Measurements from ENCODE around the gene EEF1AKMT2. TPM values are rescaled to one million over a fixed set of nuclear protein-coding genes. Genes with fewer than 3 reads are reported as not detected.

The EEF1AKMT2 gene
- total and polyA plus RNA-seq, 9 donors: 19.9 to 29.6 (median 25.0) TPM

DNA sequence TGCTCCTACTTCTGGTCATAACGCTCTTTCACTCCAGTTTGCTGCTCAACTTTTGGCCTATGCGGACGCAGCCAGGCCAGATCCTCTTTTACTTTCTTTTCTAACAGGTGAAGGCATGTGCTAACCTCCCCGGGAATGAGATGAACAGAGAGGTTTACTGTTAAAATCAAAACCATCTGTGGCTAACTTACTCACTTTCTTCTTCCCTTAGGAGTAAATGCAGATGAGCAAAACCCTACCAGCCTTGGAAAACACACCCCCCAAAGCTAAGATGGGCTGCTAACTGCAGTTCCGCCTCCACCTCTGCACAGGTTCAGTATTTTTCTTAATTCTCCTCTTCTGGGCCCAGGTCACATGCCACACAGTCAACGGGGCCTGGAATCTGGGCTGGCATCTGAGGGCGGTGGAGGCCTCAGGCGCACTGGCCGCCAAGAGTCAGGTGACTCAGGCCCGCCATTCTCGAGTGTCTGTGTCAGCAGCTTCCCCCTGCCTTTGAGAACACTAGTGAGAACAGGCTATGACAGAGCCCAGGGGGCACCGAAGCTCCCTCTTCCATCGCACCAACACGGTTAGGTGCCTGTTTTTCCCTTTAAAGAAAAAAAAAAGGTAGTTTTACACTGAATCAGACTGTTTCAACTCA lies 58.6 kb downstream of the EEF1AKMT2 start:
- WGBS (ENCODE audit: insufficient coverage): 40% methylated on average over 11 of the region's 14 CpGs
- Histone ChIP-seq H3K4me3 (ENCODE audit: low read length) (no peak overlapping the region), H3K36me3 (ENCODE audit: control insufficient read depth, insufficient read depth, low read length) (peaks cover 25% of the 10 kb centered on the region), H3K27ac (ENCODE audit: low read length) (peak overlapping the region; percentile 81), H3K27me3 (ENCODE audit: control insufficient read depth, insufficient read depth, low read length) (no peaks in the 10 kb centered on the region), H3K4me1 (ENCODE audit: control insufficient read depth, insufficient read depth, low read length) (peaks cover 80% of the 10 kb centered on the region), H3K9me3 (replicated peaks; ENCODE audit: control insufficient read depth, low read depth, low read length) (no peaks in the 10 kb centered on the region)
- peak; percentile 66 for DNase-seq

DNA sequence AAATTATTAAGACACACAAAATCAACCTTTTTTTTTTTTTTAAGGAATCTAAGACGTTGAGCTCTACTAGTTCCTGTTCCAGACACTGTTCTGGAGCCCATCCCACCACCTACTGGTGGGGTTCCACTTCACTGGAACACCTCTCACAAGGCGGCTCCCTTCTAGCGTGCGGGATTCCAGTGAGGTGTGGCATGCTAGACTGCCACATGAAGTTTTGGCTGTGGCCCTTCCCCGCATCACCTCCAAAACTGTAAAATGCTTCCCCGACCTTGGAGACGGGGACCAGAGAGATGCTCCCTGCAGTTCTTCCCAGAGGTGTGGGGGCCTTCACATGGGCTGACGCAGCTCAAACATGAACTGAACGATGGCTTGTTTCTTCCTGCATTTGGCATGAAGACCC lies 60.1 kb downstream of the EEF1AKMT2 start:
- no peak for DNase-seq
- Histone ChIP-seq H3K4me1 (ENCODE audit: control insufficient read depth, insufficient read depth, low read length) (peaks cover 76% of the 10 kb centered on the region), H3K36me3 (ENCODE audit: control insufficient read depth, insufficient read depth, low read length) (peaks cover 25% of the 10 kb centered on the region), H3K27ac (ENCODE audit: low read length) (no peak overlapping the region), H3K9me3 (replicated peaks; ENCODE audit: control insufficient read depth, low read depth, low read length) (no peaks in the 10 kb centered on the region), H3K27me3 (ENCODE audit: control insufficient read depth, insufficient read depth, low read length) (no peaks in the 10 kb centered on the region), H3K4me3 (ENCODE audit: low read length) (no peak overlapping the region)
- 95% methylated on average over 4 of the region's 9 CpGs for WGBS (ENCODE audit: insufficient coverage)

DNA sequence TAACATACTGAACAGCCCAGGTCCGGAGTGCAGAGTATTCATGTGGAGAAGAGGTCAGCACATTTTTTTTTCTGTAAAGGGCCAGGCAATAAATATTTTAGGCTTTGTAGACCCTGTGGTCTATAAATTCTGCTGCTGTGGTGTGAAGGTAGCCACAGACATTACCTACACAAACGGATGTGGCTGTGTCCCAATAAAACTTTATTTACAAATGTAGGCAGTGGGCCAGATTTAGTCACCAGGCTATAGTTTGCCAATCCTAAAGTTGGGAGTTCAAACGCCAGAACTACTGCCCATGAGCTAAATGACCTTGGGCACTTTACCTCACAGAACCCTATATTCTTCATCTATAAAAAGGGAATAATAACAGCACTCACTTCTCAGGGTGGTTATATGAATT lies 60.9 kb downstream of the EEF1AKMT2 start:
- H3K4me3 ChIP-seq (ENCODE audit: low read length): no peak overlapping the region
- H3K4me1 ChIP-seq (ENCODE audit: control insufficient read depth, insufficient read depth, low read length): peaks cover 73% of the 10 kb centered on the region
- no peaks in the 10 kb centered on the region for H3K9me3 ChIP-seq (replicated peaks; ENCODE audit: control insufficient read depth, low read depth, low read length)
- DNase-seq: no peak
- no peak overlapping the region for H3K27ac ChIP-seq (ENCODE audit: low read length)
- WGBS (ENCODE audit: insufficient coverage): 60% methylated on average over 2 of the region's 3 CpGs
- peaks cover 25% of the 10 kb centered on the region for H3K36me3 ChIP-seq (ENCODE audit: control insufficient read depth, insufficient read depth, low read length)
- no peaks in the 10 kb centered on the region for H3K27me3 ChIP-seq (ENCODE audit: control insufficient read depth, insufficient read depth, low read length)

DNA sequence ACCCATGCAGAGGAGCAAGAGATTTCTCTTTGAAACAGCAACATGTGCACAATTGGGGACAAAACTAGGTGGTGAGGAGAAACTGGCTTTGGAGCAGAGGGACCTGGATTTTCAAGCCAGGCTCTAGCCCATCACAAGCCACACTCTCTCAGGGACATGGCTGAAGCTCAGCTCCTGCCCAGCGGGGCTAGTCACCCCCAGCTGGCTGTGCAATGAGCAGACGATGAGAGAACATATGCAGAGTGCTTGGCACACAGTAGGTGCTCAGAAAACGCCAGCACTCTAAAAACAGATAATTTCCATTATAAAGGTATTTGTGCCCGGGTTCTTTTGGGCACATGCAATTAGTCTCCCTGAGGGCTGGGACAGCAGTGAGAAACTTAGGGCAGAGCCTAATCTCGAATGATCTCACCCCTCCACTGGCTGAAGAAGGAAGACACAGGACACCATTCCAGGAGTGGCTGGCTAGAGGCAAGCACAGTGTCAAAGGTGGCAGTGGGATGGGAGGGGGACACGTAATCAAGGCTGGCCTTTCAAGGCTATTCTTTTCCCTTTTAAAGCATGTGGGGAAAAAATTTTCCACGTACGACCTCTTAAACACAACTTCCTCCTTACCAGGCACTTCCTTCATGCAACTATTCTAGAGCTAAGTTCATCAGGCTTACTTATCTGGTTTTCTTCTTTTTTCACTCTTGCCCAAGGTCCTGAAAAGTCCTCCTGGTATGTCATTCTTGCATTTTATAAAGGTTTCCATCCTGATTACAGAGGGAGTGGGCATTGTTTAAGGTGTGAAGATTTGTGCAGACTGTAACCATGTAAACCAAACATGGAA lies 62.6 kb downstream of the EEF1AKMT2 start:
- WGBS (ENCODE audit: insufficient coverage): no CpG with 5 or more reads among the region's 8 CpGs
- Histone ChIP-seq H3K36me3 (ENCODE audit: control insufficient read depth, insufficient read depth, low read length) (peaks cover 29% of the 10 kb centered on the region), H3K9me3 (replicated peaks; ENCODE audit: control insufficient read depth, low read depth, low read length) (no peaks in the 10 kb centered on the region), H3K4me3 (ENCODE audit: low read length) (no peak overlapping the region), H3K27me3 (ENCODE audit: control insufficient read depth, insufficient read depth, low read length) (no peaks in the 10 kb centered on the region), H3K4me1 (ENCODE audit: control insufficient read depth, insufficient read depth, low read length) (peaks cover 72% of the 10 kb centered on the region), H3K27ac (ENCODE audit: low read length) (peak overlapping the region; percentile 90)
- DNase-seq: peak; percentile 67

DNA sequence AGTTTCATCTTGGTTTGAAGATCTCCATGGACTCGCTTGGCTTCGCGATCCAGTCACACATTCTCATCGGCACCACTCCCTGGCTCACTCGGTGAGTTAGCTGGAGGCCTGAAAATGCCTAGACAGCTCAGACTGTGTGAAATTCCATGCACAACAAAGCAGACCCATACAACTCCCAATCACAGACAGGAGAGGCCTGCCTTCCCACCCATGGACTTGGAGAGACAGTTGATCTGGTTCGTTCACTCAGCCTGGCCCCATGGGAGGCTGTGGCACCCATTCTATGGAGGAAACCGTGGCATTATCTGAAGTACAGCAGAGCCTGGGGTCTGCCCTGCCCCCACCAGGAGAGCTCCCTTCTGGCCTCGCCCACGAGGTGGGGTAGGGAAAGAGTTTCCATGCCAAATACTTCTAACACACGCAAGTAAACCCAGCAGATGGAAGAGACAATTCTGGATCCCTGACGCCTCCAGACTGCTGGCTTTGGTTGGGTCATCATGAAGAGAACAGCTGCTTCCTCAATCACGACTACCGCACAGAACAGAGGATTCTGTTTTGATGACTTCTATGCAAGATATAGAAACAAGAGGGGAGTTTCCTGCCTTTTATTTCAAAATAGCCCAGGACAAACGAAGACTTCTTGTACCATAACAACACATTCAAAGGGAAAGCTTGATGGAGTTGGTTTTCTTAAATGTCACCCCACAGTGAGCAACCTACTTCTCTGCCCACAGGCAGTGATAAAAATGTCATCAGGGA lies 63.4 kb downstream of the EEF1AKMT2 start:
- Histone ChIP-seq H3K4me3 (ENCODE audit: low read length) (no peak overlapping the region), H3K27ac (ENCODE audit: low read length) (peak overlapping the region; percentile 90), H3K9me3 (replicated peaks; ENCODE audit: control insufficient read depth, low read depth, low read length) (no peaks in the 10 kb centered on the region), H3K36me3 (ENCODE audit: control insufficient read depth, insufficient read depth, low read length) (peaks cover 29% of the 10 kb centered on the region), H3K27me3 (ENCODE audit: control insufficient read depth, insufficient read depth, low read length) (no peaks in the 10 kb centered on the region), H3K4me1 (ENCODE audit: control insufficient read depth, insufficient read depth, low read length) (peaks cover 73% of the 10 kb centered on the region)
- DNase-seq: peak; percentile 92
- WGBS (ENCODE audit: insufficient coverage): 7% methylated on average over 2 of the region's 14 CpGs

DNA sequence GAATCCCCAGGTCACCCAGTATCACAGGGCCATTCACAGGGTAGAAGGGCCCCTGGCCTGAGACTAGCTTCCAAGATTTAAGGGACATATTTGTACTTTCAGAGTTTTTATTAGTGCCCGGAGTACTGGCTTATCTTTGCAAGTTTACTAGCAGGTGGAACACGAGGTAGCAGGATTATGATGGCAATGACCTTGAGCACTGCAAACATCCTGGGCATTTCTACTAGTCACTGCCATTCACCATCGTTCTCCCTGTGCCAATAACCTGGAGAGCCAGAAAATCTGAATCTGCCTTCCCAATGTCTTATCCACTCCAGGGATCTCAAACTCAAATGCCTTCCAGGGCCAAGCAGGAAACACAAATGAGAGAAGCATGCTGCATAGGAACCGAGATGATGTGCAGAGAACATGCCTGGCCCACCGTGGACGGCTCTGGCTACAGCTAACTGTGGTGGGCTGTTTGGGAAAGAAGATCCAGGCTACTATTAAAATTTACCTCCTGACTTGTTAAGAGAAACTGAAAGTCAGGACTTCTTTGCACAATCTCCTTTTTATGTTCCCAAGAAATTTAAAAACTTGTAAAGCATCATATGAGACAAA lies 64.2 kb downstream of the EEF1AKMT2 start:
- 40% methylated on average over 1 of the region's 6 CpGs for WGBS (ENCODE audit: insufficient coverage)
- Histone ChIP-seq H3K4me1 (ENCODE audit: control insufficient read depth, insufficient read depth, low read length) (peaks cover 71% of the 10 kb centered on the region), H3K4me3 (ENCODE audit: low read length) (no peak overlapping the region), H3K9me3 (replicated peaks; ENCODE audit: control insufficient read depth, low read depth, low read length) (no peaks in the 10 kb centered on the region), H3K27ac (ENCODE audit: low read length) (peak overlapping the region; percentile 90), H3K36me3 (ENCODE audit: control insufficient read depth, insufficient read depth, low read length) (peaks cover 25% of the 10 kb centered on the region), H3K27me3 (ENCODE audit: control insufficient read depth, insufficient read depth, low read length) (no peaks in the 10 kb centered on the region)
- DNase-seq: no peak

DNA sequence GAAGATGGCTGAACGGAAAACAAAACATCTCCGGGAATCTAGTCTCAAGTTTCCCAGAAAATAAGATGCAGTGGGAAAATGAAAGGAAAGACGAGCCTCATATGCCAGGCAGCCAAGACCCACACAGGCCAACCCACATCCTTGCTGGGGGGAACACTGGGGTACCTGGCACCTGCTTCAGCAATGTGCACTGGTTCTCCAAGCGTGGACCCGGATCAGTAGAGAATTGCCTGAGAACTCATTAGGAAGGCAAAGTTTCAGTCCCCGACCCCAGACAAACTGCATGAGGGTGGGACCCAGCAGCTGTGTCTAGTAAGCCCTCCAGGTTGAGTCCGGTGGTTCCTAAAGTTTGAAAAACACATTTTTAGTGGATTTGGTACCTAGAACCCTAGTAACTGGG lies 65.9 kb downstream of the EEF1AKMT2 start:
- H3K9me3 ChIP-seq (replicated peaks; ENCODE audit: control insufficient read depth, low read depth, low read length): no peaks in the 10 kb centered on the region
- no peak for DNase-seq
- no peak overlapping the region for H3K4me3 ChIP-seq (ENCODE audit: low read length)
- H3K36me3 ChIP-seq (ENCODE audit: control insufficient read depth, insufficient read depth, low read length): peaks cover 14% of the 10 kb centered on the region
- peaks cover 77% of the 10 kb centered on the region for H3K4me1 ChIP-seq (ENCODE audit: control insufficient read depth, insufficient read depth, low read length)
- H3K27ac ChIP-seq (ENCODE audit: low read length): no peak overlapping the region
- 81% methylated on average over 7 of the region's 7 CpGs for WGBS (ENCODE audit: insufficient coverage)
- H3K27me3 ChIP-seq (ENCODE audit: control insufficient read depth, insufficient read depth, low read length): no peaks in the 10 kb centered on the region

DNA sequence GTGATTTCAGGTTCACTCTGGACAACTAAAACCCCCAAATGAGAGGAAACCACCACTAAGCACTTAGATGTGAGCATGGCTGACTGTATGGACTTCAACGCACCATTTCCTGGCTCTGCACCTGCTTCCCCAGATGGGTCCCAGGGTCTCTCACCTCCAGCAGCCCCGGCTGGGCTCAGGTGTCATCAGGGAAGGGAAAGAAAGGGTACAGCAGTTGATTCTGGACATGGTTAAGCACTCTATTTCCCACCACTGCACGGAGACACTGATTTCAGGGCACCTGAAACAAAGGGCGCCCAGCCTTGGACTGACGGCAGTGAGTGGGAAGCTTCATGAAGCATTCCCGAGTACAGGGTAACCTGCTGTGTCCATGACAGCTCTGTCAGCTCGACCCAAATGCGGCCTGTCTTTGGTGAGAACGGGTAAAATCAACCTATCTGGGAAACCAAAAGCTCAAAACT lies 66.5 kb downstream of the EEF1AKMT2 start:
- Histone ChIP-seq H3K4me3 (ENCODE audit: low read length) (no peak overlapping the region), H3K9me3 (replicated peaks; ENCODE audit: control insufficient read depth, low read depth, low read length) (no peaks in the 10 kb centered on the region), H3K36me3 (ENCODE audit: control insufficient read depth, insufficient read depth, low read length) (peaks cover 13% of the 10 kb centered on the region), H3K4me1 (ENCODE audit: control insufficient read depth, insufficient read depth, low read length) (peaks cover 77% of the 10 kb centered on the region), H3K27ac (ENCODE audit: low read length) (no peak overlapping the region), H3K27me3 (ENCODE audit: control insufficient read depth, insufficient read depth, low read length) (no peaks in the 10 kb centered on the region)
- WGBS (ENCODE audit: insufficient coverage): 86% methylated on average over 8 of the region's 9 CpGs
- DNase-seq: no peak

DNA sequence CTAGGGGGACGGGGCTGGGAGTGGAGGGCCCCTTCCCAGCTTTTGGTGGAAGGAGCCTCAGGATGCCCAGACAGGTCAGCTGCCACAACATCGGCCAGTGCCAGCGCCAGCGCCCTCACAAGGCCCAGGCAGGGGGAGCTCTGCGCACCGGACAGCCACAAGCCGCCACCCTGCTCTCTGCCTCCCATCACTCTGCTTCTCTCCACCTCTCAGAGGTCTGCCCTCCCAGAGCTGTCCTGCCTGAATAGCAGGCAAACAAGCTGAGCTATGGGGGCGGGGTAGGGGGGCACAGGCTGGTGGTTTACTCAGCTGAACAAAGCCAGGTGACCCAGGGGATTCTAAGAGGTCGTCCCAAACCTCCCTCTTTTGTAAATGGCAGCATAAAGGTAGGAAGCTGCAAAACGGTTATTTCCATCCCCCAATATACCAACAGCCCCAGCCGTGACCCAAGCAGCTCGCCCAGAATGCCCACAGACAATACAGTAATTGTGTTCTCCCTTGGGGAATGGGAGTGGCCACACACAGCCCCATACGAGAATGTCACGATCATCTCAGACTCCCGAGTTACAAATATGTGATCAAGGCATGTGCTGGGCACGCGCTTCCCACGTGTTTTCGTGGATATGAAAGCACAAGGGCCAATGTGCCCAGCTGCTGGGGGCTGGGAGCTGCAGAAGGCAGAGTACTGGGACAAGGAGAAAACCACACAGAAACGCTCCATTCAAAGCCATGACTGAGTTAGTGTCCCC lies 67.2 kb downstream of the EEF1AKMT2 start:
- Histone ChIP-seq H3K4me3 (ENCODE audit: low read length) (no peak overlapping the region), H3K4me1 (ENCODE audit: control insufficient read depth, insufficient read depth, low read length) (peaks cover 75% of the 10 kb centered on the region)
- 79% methylated on average over 6 of the region's 20 CpGs for WGBS (ENCODE audit: insufficient coverage)

More for the DNA sequence above, 67.2 kb downstream of the EEF1AKMT2 start:
- Histone ChIP-seq H3K27me3 (ENCODE audit: control insufficient read depth, insufficient read depth, low read length) (no peaks in the 10 kb centered on the region), H3K36me3 (ENCODE audit: control insufficient read depth, insufficient read depth, low read length) (peaks cover 10% of the 10 kb centered on the region), H3K27ac (ENCODE audit: low read length) (peak overlapping the region; percentile 59), H3K9me3 (replicated peaks; ENCODE audit: control insufficient read depth, low read depth, low read length) (no peaks in the 10 kb centered on the region)
- DNase-seq: no peak

Data from muscle of leg (tissue), 11 donors.